IPS-18a (cell line): Measurements from ENCODE around the gene NEURL1.

Source experiments
- H3K27ac ChIP-seq: one replicate; pipeline ENCODE4 v1.5.1; 2013; ENCODE audit warnings: low read length
- H3K27me3 ChIP-seq: one replicate; pipeline ENCODE4 v1.6.1; 2013; ENCODE audit warnings: mild to moderate bottlenecking, low read length; ENCODE audit not compliant: control insufficient read depth, insufficient read depth
- H3K36me3 ChIP-seq: one replicate; pipeline ENCODE4 v1.6.1; 2013; ENCODE audit warnings: low read depth, low read length; ENCODE audit not compliant: control insufficient read depth
- H3K4me1 ChIP-seq: one replicate; pipeline ENCODE4 v1.6.1; 2013; ENCODE audit warnings: low read depth, low read length; ENCODE audit not compliant: control insufficient read depth
- H3K4me3 ChIP-seq: one replicate; pipeline ENCODE4 v1.5.1; 2013; ENCODE audit warnings: low read length
- H3K9ac ChIP-seq: one replicate; pipeline ENCODE4 v1.6.1; 2013; ENCODE audit warnings: mild to moderate bottlenecking, low read length, moderate library complexity
- H3K9me3 ChIP-seq: one replicate; pipeline ENCODE4 v1.6.1; 2013; ENCODE audit warnings: low read depth, low read length; ENCODE audit not compliant: control insufficient read depth

The NEURL1 gene

GRCh38 chr10:103587073-103587472 is 93.6 kb downstream of the NEURL1 start:
- no peaks in the 10 kb centered on the region for H3K36me3 ChIP-seq
- no peak overlapping the region for H3K27ac ChIP-seq
- H3K4me1 ChIP-seq: no peaks in the 10 kb centered on the region
- H3K9me3 ChIP-seq: no peaks in the 10 kb centered on the region
- H3K27me3 ChIP-seq: no peaks in the 10 kb centered on the region
- H3K4me3 ChIP-seq: no peak overlapping the region
- no peak overlapping the region for H3K9ac ChIP-seq

GRCh38 chr10:103589074-103589630 is 95.6 kb downstream of the NEURL1 start:
- H3K4me1 ChIP-seq: no peaks in the 10 kb centered on the region

GRCh38 chr10:103590060-103590459 is 96.6 kb downstream of the NEURL1 start:
- Histone ChIP-seq H3K9me3 (no peaks in the 10 kb centered on the region), H3K36me3 (no peaks in the 10 kb centered on the region), H3K27ac (no peak overlapping the region), H3K9ac (no peak overlapping the region), H3K4me3 (no peak overlapping the region), H3K4me1 (no peaks in the 10 kb centered on the region), H3K27me3 (no peaks in the 10 kb centered on the region)

More at GRCh38 chr10:103589074-103589630, 95.6 kb downstream of the NEURL1 start:
- no peaks in the 10 kb centered on the region for H3K9me3 ChIP-seq
- H3K27ac ChIP-seq: no peak overlapping the region
- no peaks in the 10 kb centered on the region for H3K36me3 ChIP-seq
- H3K9ac ChIP-seq: no peak overlapping the region
- no peak overlapping the region for H3K4me3 ChIP-seq
- no peaks in the 10 kb centered on the region for H3K27me3 ChIP-seq

- H3K9me3 ChIP-seq: no peaks in the 10 kb centered on the region
- no peaks in the 10 kb centered on the region for H3K36me3 ChIP-seq
Measured at GRCh38 chr10:103590744-103591291, 97.3 kb downstream of the NEURL1 start.

GRCh38 chr10:103592186-103593021 is 98.9 kb downstream of the NEURL1 start:
- Histone ChIP-seq H3K9me3 (no peaks in the 10 kb centered on the region), H3K9ac (no peak overlapping the region), H3K4me1 (no peaks in the 10 kb centered on the region), H3K4me3 (no peak overlapping the region), H3K27me3 (no peaks in the 10 kb centered on the region), H3K36me3 (no peaks in the 10 kb centered on the region), H3K27ac (no peak overlapping the region)

More at GRCh38 chr10:103590744-103591291, 97.3 kb downstream of the NEURL1 start:
- Histone ChIP-seq H3K27me3 (no peaks in the 10 kb centered on the region), H3K9ac (no peak overlapping the region), H3K4me3 (no peak overlapping the region), H3K4me1 (no peaks in the 10 kb centered on the region), H3K27ac (no peak overlapping the region)

- Histone ChIP-seq H3K9ac (no peak overlapping the region), H3K4me1 (no peaks in the 10 kb centered on the region), H3K27ac (no peak overlapping the region), H3K27me3 (no peaks in the 10 kb centered on the region), H3K9me3 (no peaks in the 10 kb centered on the region), H3K4me3 (no peak overlapping the region), H3K36me3 (no peaks in the 10 kb centered on the region)
Measured at GRCh38 chr10:103593022-103593570, 99.6 kb downstream of the NEURL1 start.

- Histone ChIP-seq H3K27ac (no peak overlapping the region), H3K9ac (no peak overlapping the region), H3K36me3 (no peaks in the 10 kb centered on the region), H3K9me3 (no peaks in the 10 kb centered on the region), H3K27me3 (peaks cover 3% of the 10 kb centered on the region), H3K4me1 (peaks cover 5% of the 10 kb centered on the region), H3K4me3 (no peak overlapping the region)
Measured at GRCh38 chr10:103595933-103596726, 102.6 kb downstream of the NEURL1 start.

GRCh38 chr10:103597003-103597402 is 103.5 kb downstream of the NEURL1 start:
- no peaks in the 10 kb centered on the region for H3K9me3 ChIP-seq
- H3K27ac ChIP-seq: no peak overlapping the region
- H3K4me1 ChIP-seq: peaks cover 5% of the 10 kb centered on the region
- no peaks in the 10 kb centered on the region for H3K36me3 ChIP-seq
- no peak overlapping the region for H3K4me3 ChIP-seq
- H3K9ac ChIP-seq: no peak overlapping the region
- H3K27me3 ChIP-seq: peaks cover 3% of the 10 kb centered on the region

- H3K27me3 ChIP-seq: peaks cover 3% of the 10 kb centered on the region
- H3K9me3 ChIP-seq: no peaks in the 10 kb centered on the region
- no peak overlapping the region for H3K9ac ChIP-seq
- no peak overlapping the region for H3K27ac ChIP-seq
- no peaks in the 10 kb centered on the region for H3K36me3 ChIP-seq
- peaks cover 5% of the 10 kb centered on the region for H3K4me1 ChIP-seq
- H3K4me3 ChIP-seq: no peak overlapping the region
Measured at GRCh38 chr10:103598654-103599115, 105.2 kb downstream of the NEURL1 start.

- no peaks in the 10 kb centered on the region for H3K36me3 ChIP-seq
- H3K9me3 ChIP-seq: no peaks in the 10 kb centered on the region
- H3K9ac ChIP-seq: no peak overlapping the region
- no peak overlapping the region for H3K27ac ChIP-seq
- H3K27me3 ChIP-seq: peaks cover 3% of the 10 kb centered on the region
- peaks cover 5% of the 10 kb centered on the region for H3K4me1 ChIP-seq
- H3K4me3 ChIP-seq: no peak overlapping the region
Measured at GRCh38 chr10:103599211-103599610, 105.7 kb downstream of the NEURL1 start.

- Histone ChIP-seq H3K27me3 (peaks cover 3% of the 10 kb centered on the region), H3K4me1 (peaks cover 5% of the 10 kb centered on the region), H3K4me3 (no peak overlapping the region), H3K9ac (no peak overlapping the region), H3K27ac (no peak overlapping the region), H3K9me3 (no peaks in the 10 kb centered on the region), H3K36me3 (no peaks in the 10 kb centered on the region)
Measured at GRCh38 chr10:103599907-103600306, 106.4 kb downstream of the NEURL1 start.
